Measurements from ENCODE around the gene FMNL2.

GRCh38 chr2:152385650-152386049, 50.7 kb downstream of the FMNL2 start:
- TF ChIP-seq CTCF (IDR thresholded peaks at IDR 0.05; ENCODE audit: insufficient read depth, low read length, poor library complexity, severe bottlenecking) (no peak), EZH2phosphoT487 (conservative IDR thresholded peaks at IDR 0.05; ENCODE audit: low read length) (no peak)

All from SU-DHL-6 (cell line).